GM19328 (cell line): ENCODE measurements around the gene LRRC8A.
"Not testable (repeated sequence)": the region's sequence is repeated elsewhere in the genome, so short reads cannot be mapped to it uniquely, and the experiment has no call there.

Experiments
- ATAC-seq: cut with Tn5 transposase; IDR thresholded peaks from one replicate; pipeline ENCODE4 v1.9.1; 2021; ENCODE audit warnings: mild to moderate bottlenecking, moderate library complexity; ENCODE audit not compliant: unreplicated experiment

The LRRC8A gene

DNA sequence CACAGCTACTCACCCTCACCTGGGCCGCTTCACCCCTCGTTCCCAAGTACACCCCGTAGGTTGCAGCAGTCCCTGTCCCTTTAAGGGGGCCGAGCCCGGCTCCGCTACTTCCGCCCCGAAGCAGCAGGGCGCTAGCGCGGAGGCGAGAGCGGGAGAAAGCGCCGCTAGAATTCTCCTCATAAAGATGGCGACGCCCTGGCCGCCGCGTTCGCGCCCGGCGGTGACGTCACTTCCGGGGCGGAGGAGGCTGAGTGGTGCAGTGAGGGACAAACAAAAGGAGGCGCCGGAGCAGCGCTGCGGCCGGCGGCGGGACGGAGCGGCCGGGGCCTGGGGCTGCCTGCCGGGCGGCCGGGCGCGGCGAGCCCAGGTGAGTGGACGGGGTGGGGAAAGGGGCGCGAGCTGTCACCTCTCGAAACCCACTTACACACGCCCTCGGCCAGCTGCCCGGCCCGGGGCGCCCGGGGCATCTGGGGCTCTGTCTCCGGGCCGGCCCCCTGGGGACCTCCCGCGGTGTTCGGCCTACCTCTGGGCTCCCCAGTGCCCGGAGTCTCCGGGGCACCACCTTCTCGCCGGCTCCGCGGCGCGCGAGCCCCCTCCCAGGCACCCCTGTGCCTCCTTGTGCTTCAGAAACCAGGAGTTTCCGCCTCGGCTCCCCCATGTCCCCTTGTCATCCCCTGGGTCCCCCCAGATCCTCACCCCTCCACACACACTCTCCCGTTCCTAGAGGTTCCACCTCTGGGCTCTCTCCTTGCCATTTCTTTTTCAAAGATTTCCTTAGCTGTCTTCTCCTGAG is at the start of gene LRRC8A, which contains the start of gene KYAT1:
LRRC8A (plus strand) TSS at position 250 of the 793 bp plus-strand sequence. CDS start 25,032 bp downstream, outside the sequence.
KYAT1 (minus strand) TSS at position 67 of the 793 bp plus-strand sequence. CDS start 36,545 bp downstream, outside the sequence.
- peak; percentile 85 for ATAC-seq

DNA sequence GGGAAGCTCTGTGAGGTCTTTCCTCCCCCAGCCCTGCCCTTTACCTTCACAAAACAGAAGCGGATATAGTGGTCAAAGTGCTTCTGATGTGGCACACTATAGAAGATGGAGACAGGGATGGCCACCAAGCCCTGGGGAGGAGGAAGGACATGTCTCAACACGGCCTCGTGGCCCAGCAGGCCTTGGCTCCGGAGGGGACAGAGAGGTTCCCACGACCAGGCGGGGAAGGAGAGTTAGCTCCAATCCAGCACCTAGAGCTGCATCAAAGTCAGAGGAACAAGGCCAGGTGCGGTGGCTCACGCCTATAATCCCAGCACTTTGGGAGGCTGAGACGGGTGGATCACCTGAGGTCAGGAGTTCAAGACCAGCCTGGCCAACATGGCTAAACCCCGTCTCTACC is 48.2 kb upstream of the LRRC8A start:
- ATAC-seq = no peak

- ATAC-seq = no peak
Measured at GRCh38 chr9:128835246-128836210, 46.4 kb upstream of the LRRC8A start.

- ATAC-seq = no peak
Measured at GRCh38 chr9:128836509-128837145, 45.3 kb upstream of the LRRC8A start.

GRCh38 chr9:128838338-128838737 is 43.6 kb upstream of the LRRC8A start:
- ATAC-seq = no peak

GRCh38 chr9:128840524-128840923 is 41.4 kb upstream of the LRRC8A start:
- no peak for ATAC-seq

DNA sequence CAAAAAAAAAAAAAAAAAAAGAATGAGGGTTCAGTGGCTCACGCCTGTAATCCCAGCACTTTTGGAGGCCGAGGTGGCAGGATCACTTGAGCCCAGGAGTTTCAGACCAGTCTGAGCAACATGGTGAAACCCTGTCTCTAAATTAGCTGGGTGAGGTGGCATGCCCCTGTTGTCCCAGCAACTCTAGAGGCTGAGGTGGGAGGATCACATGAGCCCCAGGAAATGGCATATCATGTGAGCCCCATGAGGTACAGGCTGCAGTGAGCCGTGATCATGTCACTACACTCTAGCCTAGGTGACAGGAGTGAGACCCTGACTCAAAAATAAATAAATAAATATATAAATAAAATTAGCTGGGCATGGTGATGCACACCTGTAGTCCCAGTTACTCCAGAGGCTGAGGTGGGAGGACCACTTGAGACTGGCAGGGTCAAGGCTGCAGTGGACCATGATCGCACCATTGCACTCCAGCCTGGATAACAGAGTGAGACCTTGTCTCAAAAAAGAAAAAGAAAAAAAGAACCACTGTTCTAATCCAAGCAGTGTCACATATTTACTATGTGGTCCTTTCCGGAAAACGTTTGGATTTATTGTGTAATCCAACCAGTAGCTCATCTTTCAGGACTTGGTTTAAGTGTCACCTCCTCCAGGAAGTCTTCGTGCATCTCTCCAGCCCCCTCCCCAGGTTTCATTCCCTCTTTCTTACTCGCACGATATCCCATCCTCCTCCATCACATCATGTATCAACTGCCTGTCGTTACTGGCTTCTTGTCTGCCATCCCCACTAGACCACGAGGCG is 40.0 kb upstream of the LRRC8A start:
- no peak for ATAC-seq

DNA sequence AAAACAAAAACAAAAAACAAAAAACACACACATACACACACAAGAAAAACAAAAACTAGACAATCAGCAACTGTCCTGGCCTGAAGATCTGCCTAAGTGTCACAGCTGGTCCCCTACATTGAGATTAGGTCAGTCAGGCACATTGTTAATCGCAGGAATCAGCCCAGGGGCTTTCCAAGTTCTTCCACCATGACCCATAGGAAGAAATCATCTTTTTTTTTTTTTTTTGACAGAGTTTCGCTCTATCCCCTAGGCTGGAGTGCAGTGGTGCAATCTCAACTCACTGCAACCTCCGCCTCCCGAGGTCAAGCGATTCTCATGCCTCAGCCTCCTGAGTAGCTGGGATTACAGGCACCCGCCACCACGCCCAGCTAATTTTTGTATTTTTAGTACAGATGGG is 38.8 kb upstream of the LRRC8A start:
- not testable (repeated sequence) for ATAC-seq

- no peak for ATAC-seq
Measured at GRCh38 chr9:128845186-128845931, 36.6 kb upstream of the LRRC8A start.

DNA sequence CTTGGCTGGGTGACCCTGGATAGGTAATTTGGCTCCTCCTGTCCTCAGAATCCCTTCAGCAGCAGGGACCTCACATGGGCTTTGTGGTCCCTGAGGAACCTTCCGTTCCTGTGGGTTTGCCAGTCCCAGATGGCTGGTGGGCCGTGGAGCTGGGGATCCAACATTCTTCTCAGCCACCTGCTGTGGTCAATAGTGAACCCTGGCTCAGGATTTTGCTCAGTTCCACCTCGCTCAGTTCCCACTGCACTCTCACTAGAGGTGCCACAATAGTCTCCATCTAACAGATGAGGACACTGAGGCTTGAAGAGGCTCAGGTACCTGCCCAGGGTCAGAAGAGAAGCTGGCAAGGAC is 35.3 kb upstream of the LRRC8A start:
- no peak for ATAC-seq

DNA sequence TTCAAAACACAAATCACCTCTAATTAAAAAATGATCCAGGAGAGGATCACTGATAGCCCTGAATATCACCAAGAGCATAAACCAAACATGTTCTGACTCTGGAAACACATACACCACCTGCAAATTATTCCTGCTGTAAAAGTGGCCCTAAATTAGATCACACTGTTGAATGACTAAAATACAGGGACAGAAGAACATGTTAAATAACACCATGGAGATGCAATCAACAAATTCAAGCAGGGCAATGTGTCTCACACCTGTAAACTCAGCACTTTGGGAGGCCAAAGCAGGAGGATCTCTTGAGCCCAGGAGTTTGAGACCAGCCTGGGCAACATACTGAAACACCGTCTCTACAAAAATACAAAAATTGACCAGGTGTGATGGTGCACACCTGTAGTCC is 34.1 kb upstream of the LRRC8A start:
- ATAC-seq = no peak

DNA sequence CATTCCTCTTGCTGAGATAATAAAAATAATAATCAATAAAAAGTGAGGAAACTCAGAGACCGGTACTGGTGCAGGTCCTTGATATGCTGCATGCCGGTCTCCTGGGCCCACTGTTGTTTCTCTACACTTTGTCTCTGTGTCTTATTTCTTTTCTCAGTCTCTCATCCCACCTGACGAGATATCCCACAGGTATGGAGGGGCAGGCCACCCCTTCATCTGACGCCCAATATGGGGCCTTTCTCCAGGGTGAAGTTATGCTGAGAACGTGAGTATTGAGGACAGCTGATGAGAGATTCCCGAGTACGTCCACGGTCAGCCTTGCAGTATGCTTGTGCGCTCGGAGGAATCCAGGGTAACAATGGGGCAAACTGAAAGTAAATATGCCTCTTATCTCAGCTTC is 30.9 kb upstream of the LRRC8A start:
- not testable (repeated sequence) for ATAC-seq

- not testable (repeated sequence) for ATAC-seq
Measured at GRCh38 chr9:128851779-128852600, 29.9 kb upstream of the LRRC8A start.

GRCh38 chr9:128852646-128853045 is 29.3 kb upstream of the LRRC8A start:
- ATAC-seq = not testable (repeated sequence)

GRCh38 chr9:128854454-128854853 is 27.5 kb upstream of the LRRC8A start:
- not testable (repeated sequence) for ATAC-seq

- not testable (repeated sequence) for ATAC-seq
Measured at GRCh38 chr9:128858476-128858875, 23.5 kb upstream of the LRRC8A start.

- no peak for ATAC-seq
Measured at GRCh38 chr9:128860937-128861336, 21.0 kb upstream of the LRRC8A start.

GRCh38 chr9:128861501-128861900 is 20.4 kb upstream of the LRRC8A start:
- ATAC-seq = no peak

- ATAC-seq = no peak
Measured at GRCh38 chr9:128862401-128862851, 19.5 kb upstream of the LRRC8A start.
